HuH-7.5 (cell line): ENCODE data around the gene LRMDA.

Experiments used
- DNase-seq: peaks from one replicate; pipeline ENCODE4 v3.0.0; 2011; ENCODE audit warnings: low spot score

Gene LRMDA

DNA sequence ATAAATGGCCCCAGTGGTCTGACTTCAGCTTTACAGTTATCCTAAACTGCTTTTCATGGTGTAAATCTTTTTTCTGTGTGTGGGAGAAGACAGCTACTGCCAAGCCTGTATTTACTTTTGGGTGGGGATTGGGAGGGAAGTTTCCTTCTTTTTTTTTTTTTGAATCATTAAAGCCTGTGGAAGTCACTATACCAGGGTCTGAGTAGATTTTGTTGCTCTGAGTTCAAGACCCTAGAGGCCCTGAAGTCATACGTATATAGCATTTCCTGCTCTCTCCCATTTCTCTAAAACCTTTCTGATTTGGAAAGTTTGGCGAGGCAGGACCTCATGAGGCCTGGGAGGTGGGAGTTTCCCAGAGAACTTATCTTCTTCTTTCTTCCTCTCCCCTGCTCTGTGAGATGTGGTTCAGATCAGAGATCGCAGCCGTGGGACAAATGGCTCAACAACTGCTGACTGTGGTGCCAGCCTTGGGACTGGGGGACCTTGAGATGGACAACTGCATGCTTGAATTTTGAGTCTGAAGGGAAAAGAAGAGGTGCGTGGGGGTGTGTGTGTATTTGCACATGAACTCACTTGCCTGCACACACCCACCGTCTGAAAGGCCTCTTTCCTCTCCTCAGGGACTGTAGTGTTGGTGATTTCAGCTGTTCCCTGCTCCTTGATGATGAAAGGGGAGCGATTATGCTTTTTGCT is 18.1 kb downstream of the LRMDA start:
- no peak for DNase-seq

DNA sequence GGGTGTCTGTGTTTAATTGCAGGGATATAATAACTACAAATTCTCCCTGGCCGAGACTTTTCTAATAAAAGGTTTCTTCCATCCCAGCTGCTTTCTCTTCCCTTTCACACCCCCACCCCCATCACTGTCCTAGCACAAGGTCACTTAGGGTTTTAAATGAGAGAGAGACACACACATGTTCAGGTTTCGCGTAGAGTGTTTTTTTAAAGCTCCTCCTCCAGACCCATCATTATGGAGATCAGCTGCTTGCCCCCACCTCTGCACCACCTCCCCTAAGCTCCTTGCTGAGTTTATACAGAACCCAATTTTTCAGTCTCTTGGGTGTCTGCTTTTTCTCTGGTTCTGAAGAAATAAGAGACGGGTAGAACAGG is 18.6 kb downstream of the LRMDA start:
- DNase-seq: no peak

DNA sequence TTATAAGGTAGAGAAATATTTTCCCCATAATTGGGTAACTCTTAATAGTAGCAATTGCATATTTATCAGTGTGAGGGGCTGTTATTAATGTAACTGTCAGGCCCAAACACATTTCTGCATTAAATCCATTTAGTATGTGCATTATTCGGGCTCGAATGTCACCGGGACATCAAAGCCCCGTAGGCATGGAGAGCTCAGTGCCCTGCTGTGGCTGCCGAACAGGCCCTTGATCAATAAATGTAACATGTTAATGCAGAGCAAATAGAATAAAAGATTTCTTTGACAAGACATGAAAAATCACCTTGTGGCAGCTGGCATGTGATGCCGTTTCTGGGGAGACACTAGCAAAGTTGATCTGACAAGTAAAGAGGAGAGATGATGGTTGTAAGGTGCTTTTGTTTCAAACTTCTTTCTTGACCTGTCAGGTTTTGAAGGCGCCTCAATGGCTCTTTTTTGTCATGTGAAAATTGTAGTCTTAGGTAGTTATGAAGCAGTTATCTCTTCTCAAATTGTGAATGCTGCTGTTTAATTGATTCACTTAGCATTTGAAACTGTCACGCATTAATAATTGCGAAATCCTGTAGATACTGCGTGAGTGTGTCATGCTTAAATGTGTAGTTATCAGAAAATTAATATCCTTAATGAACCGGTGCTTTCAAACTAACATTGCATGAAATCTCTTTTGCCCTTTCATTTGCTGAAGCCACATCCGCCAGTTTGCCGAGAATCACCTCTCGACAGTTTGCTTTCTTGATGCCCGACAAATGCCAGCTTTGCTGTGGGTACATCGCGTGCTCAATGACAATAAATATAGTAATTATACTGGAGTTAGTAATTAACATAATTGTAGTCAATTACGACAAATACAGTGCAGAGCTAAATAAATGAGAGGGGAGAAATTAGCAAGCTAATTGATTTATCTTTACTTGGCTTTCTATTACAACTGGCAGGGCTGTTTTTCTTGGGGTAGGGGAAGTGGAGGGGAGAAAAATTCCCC is 19.5 kb downstream of the LRMDA start:
- DNase-seq: no peak

DNA sequence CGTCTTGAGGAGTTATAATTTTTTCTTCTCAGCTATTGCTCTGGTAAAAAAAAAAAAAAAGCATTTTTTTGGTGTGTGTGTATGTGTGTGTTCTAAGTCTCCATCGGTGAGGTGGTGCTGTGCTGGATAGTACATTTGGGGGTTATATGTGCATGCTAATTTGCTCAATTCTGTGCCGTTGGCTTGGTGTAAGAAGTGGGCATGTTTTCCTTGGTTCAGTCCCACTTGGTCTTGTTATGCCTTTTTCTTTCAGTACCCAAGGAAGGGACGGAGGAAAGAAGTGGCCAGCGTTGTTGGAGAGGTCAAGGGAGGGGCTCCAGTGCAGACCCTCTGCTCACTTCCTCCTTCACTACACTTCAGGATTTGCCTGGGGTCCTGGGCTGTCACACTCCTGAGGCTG is 20.4 kb downstream of the LRMDA start:
- DNase-seq: no peak

DNA sequence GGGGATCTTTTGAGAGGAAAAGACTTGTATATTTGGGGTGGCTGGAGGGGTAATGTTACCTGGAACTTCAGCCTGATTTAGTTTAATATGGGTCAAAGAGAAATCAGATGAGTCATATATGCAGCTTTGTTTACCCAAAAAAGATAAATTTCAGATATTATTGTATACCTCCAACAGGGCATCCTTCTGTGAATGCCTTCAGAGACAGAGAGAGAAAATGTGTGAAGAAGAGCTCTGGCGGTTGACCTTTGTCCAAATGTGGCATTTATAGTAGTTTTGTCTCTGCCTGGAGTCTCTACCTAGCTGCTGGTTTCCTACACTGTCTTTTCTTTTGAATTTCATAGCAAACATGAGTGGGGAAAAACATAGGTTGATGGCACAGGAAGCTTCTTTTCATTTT is 21.6 kb downstream of the LRMDA start:
- no peak for DNase-seq

DNA sequence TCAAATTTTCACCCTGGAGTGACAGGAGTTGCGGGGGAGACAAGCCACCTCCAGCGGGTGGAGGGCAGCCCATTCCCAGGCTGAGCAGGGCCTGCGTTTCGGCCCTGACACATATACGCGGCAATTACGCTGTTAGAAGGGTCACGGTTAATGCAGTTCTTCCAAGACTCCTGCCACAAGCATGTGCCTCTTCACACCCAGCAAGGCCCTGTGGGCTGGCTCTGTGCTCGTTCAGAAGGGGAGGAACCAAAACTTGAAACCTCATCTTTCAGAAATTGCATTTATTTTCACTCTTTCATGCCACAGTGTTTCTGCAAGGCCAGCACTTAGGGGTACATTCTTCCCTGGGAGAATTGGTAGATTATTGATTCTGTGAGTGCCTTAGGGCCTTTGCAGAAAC is 24.7 kb downstream of the LRMDA start:
- no peak for DNase-seq

DNA sequence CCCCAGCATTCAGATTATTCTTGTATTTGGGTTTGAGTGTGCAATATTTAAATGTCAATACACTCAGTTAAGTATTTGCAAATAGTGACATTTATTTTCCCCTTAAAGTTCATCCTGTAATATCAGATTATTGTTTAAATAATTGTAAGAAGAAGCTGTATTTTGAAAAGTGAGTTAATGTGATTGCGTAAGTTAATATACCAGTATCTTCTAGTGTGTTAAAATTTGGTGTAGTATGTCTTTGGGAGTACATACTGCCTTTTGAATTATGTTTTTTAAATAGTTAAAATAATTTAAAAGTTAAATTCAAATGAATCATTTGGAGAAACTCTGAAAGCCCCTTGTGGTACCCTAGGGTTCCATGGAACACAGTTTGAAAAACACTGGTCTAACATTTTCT is 28.6 kb downstream of the LRMDA start:
- no peak for DNase-seq

DNA sequence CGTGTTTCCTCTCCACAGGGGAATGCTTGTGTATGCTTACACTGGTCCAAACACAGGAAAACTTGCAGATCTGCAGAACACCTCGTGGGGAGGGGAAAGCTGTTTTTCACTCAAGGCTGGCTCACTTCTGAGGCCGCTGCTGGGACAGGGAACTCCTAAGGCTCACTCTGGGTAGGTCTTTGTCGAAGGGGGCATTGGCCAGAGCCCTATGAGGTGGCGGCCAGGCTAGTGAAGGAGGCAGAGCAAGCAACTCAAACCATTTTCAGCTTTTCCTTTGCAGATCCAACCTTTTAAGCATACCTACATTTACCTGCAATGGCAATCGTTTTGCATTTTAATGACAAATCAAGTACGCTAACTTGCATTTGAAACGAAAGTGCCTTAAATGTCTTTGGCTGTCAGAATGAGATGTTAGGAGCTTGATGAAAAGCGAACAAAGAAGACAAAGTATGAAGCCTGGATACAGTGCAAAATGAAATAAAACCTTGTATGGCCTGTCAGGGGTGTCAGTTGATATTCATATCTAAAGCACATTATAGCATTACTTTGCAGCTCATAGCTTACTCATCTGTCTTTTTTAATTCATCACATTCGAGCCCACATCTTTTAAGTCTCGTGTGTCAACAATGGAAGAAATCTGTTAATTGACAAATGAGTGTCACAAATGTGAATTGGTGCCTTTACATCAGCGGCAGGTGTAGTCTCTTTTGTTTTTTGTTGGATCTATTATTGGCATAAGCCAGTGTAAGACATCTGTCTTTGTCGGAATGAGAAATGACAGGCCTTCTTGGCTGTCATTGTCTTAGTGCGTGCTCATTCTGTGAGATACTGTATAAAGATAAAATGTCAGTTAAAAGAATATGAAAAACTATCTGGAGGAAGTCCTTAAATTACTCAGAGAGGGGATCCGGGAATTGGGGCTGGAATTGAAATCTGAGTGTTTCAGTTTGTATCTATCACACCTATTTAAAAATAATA is 30.5 kb downstream of the LRMDA start:
- DNase-seq: no peak

DNA sequence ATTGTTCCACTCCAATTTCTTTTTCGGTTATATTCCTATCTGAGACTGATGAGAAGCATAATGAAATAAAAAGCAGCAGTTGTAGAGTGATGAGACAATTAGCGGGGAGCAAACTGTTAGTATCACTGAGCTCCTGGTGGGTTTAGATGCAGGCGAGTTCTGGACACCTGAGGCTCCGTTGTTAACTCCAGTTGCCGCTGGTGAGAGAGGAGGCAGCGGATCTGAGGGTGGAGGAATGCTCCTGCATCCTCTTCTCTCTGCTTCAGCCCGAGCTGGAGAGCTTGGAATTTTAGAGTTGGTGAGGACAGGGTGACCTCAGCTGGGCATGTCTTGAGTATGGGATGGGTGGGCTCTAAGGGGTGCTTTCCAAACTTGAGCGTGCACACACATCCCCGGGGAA is 31.4 kb downstream of the LRMDA start:
- no peak for DNase-seq

DNA sequence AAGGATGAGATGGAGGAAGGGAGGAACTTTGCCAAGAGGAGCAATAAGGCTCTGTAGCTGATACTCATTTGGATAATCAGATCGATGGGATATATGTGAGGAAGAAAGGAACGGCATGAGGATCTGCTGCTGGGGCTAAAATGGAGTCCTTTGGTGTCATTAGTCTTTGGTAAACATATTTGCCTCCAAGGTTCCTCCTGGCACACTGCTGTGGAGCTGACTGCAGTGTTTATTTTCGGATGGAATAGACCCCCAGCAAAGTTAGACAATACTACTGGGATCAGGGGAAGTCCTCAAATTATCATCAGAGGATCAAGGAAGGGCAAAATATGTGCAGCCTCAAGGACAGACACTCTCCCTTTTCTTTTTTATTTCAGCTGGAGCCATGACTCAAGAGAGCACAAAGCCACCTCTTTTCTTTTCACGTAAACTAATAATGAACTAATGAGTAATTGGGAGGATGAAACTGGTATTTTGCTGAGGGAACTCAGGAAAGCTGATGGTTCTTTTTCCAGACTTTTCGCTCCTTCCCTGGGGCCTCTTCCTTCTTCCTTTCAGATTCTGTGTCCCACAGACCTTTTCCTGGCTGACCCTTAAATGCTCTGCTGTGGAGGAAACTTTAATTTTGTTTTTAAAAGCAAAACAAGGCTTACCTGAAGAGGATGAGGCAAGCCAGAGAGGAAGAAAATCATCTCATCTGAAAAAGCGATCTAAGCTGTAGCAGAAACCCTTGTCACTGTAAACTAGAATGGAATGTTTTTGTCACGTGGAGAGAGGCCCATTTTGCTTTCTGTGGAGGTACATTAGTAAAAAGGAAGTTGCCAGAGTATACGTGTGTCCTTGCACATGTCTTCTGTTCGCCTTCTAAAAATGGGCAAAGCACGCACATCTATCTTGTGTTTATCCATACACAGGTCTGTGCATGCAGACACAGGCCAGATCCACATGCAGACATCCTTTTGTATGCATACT is 33.3 kb downstream of the LRMDA start:
- no peak for DNase-seq

DNA sequence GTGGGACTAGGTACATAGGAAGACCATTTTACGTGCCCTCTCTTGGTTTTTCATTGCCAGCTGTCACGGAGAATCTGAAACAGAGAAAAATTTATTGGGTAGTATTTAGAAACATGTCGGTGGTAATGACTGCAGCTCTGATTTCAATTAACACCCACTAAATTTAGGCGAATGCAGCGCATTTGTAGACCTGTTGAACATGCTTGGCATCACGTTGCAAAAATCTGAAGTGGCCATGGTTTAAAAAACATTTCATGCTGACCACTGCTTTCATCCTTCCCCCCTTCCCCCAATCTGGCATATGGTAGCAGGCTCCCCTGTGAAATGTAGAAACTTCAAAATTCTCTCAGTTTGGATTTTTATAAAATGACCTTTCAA is 34.0 kb downstream of the LRMDA start:
- no peak for DNase-seq

DNA sequence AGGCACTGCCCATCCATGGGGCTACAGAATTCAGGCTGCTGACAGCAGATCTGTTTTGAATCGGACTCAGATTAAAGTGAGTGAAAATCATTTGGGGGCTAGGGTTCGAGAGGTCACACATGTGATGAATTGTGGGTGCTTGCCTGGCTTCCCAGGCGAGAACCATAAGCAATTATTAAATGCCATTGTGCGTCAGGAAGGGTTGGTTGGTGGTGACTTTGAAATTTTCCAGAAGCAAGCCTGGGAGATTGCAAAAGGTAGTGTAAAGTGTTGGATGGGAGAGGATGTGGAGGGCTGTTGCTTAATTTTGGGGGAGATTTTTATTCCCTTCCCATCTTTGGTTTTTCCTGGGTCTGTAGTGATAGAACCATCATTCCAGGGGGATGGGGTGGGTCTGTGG is 34.6 kb downstream of the LRMDA start:
- DNase-seq: no peak

DNA sequence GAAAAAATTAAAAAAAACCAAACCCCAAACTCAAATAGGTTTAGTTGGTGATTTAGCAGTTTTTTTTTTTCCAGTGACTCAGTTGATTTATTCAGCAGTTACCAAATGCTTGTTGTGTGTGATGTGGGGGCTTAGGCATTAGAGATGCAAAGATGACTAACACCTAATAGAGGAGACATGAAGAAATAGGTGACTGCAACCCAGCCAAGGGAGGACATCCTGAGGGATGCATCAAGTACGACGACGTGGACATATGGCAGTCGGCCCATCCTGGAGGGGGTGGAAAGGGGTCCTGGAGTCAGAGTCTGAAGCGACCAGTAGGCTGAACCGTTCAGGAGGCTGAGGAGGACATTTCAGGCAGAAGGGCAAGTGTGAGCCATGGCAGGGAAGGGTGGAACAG is 35.5 kb downstream of the LRMDA start:
- DNase-seq: no peak

DNA sequence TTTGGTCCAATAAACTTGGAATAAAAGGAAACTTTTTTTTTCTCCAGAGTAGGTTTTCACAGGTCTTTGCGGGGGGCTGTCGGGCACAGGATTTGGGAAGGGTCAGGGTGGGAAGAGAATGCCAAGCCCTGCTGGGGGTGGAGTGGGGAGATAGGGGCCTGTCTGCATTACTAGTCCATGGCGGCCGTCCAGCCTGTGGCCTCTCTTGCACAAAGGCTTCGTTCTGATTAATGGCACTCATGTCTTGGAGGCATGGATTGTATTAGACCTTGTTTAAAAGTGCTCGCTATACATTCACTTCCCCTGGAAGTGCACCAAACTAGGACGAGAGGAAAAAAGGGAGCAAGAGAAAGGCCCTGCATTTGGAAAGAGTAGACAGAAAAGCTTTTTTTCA is 37.2 kb downstream of the LRMDA start:
- DNase-seq: no peak

DNA sequence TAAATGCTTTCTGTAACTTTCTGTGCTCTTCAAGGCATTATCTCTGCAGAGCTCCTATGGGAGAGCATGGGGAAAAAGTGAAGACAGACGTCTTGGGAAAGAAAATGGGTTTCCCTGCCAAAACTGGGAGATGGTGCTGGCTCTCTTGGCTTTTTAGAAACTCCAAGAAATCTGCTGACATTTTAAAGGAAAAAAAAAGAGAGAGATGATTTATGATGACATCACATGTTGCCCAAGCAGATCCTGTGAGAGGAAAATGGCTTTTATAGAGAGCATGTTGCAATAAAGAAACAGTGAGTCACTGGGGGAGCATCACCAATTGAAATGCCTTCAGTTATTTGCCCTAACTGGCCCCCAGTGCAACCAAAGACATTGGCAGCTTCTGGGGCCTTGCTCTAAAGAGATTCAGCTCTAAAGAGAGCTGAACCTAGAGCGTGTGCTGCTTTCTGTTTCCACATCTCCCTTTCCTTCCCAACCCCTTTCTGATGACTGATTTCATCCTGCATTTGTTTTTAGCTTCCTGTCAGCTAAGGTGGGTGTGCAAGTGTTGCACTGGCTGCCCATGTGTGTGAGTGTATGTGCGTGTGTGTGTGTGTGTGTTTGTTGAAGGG is 37.7 kb downstream of the LRMDA start:
- DNase-seq: no peak

DNA sequence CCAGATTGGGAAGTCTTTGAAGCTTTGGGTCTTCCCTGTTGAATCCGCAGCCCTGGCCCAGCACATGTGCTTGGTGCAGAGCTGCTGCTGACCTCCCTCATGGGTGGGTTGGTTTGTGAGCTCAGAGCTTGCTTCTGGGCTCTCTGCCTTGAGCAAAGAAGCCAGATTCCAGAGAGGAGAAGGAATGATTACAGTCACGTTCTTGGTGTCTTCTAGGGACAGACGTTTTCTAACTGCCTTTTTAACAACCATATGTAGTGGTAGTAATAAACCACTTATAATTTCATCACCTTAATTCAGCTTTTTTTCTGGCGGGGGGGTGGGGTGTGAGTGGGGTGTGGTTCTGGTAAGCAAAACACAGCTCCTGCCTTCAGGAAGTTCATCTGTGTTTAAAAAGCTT is 39.5 kb downstream of the LRMDA start:
- no peak for DNase-seq

DNA sequence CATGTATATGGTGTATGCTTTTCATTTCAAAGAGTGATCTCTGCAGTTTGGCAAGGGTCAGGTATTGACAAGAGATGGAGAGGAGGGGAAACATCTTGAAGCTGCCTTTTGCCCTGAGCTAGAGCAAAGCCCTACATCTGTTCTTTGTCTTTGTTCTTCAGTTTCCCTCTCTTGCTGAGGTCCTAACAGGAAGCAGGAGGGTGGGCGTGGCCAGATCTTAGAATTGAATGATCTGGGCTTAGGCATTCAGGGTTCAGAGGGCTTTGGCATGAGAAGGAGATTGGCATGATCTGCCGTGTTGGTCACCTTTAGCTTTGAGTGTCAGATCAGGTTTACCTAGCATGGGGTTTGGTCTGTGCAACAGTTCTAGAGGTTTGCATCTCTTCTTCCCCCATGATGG is 41.3 kb downstream of the LRMDA start:
- DNase-seq: no peak

DNA sequence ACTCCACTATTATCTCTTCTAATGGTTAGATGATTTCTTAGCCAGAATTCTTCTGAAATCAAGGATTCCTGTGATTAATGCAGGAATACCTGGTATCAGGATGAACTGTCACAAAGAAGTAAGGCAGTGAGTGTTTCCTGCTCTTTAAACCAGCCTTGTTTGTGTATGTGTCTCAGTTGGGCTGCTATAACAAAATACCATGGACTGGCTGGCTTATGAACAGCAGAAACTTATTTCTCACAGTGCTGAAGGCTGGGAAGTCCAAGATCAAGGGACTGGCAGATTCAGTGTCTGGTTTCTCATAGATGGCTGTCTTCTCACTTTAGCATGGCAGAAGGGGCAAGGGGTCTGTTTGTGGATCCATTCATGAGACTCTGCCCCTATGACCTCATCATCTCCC is 42.7 kb downstream of the LRMDA start:
- no peak for DNase-seq

DNA sequence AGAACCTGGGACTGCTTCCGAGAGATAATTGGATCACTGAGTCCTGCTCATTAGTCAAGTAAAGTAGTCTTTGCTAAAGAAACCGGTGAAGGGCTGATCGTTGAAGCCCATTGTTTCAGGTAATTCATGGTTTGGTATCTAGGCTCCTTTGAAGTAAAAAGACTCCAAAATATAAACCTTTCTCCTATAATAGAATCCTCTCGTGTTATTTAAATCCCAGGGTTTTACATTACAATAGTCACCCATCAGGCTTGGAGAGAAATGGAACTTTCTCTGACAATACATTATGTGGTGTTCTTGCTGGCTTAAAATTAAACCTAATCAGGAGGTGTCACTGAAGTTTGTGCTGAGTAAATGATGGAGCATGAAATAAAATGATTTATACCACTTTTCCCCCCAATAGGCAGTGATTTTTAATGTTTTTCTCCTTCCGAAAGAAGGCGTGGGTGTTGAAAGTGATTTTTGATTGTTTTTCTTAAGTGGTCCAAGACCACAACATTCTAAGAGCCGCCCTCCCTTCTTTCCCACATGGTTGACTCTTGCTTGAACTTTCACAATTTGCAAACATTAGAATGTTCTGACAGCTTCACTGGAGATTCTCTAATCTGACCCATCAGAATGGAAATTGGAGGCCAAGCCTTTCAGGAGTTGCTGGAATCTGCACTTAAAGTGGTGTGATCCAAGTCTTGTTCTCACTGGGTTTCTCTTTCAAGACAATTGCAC is 44.2 kb downstream of the LRMDA start:
- no peak for DNase-seq

DNA sequence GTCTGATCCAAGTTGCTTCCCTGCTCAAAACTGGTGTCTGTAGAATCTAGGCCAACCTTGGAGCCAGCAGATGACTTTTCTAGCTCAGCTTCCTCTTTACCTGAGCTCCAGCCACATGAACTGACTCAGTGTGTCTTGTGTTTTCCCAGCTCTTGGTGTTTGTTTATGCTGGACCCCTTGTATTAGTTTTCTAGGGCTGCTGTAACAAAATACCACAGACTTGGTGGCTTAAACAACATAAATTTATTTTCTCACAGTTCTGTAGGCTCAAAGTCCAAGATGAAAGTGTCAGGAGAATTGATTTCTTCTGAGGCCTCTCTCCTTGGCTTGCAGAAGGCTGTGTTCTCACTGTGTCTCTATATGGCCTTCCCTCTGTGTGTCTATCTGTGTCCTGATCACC is 45.1 kb downstream of the LRMDA start:
- no peak for DNase-seq
